LNCaP clone FGC (cell line): Measurements from ENCODE around the gene TSHZ1.

ENCODE experiments used
- DNase-seq: peaks from one replicate; pipeline ENCODE4 v3.0.0-alpha.2; 2011; ENCODE audit warnings: low read depth
- H3K4me3 ChIP-seq: 2 replicates; pipeline ENCODE4 v1.5.1; 2011; ENCODE audit warnings: mild to moderate bottlenecking, low read depth, low read length, control low read depth
- CTCF ChIP-seq: IDR thresholded peaks from 2 replicates; pipeline ENCODE4 v1.5.1; 2012; ENCODE audit warnings: mild to moderate bottlenecking; ENCODE audit not compliant: control insufficient read depth, insufficient read depth; ENCODE audit errors: extremely low read depth

Gene TSHZ1

GRCh38 chr18:75317703-75318102 is 107.1 kb downstream of the TSHZ1 start:
- no peak for TF ChIP-seq CTCF
- no peak overlapping the region for H3K4me3 ChIP-seq
- no peak for DNase-seq

- no peak overlapping the region for H3K4me3 ChIP-seq
- DNase-seq = no peak
- TF ChIP-seq CTCF = no peak
Observed at GRCh38 chr18:75319905-75320304, 109.3 kb downstream of the TSHZ1 start.

GRCh38 chr18:75320506-75320905 is 109.9 kb downstream of the TSHZ1 start:
- no peak for TF ChIP-seq CTCF
- DNase-seq = no peak
- H3K4me3 ChIP-seq = no peak overlapping the region

GRCh38 chr18:75321431-75321830 is 110.8 kb downstream of the TSHZ1 start:
- no peak for TF ChIP-seq CTCF

GRCh38 chr18:75322206-75322605 is 111.6 kb downstream of the TSHZ1 start:
- H3K4me3 ChIP-seq = no peak overlapping the region
- TF ChIP-seq CTCF = no peak
- no peak for DNase-seq

More at GRCh38 chr18:75321431-75321830, 110.8 kb downstream of the TSHZ1 start:
- DNase-seq = no peak
- H3K4me3 ChIP-seq = no peak overlapping the region

- no peak for DNase-seq
- no peak overlapping the region for H3K4me3 ChIP-seq
- no peak for TF ChIP-seq CTCF
Observed at GRCh38 chr18:75323821-75324585, 113.4 kb downstream of the TSHZ1 start.
